GM12872 (cell line): Measurements from ENCODE around the gene S100P.

Source experiments
- CTCF ChIP-seq: IDR thresholded peaks from 3 replicates; pipeline ENCODE4 v1.5.1; 2011; ENCODE audit warnings: low read depth, mild to moderate bottlenecking, low read length, moderate library complexity; ENCODE audit not compliant: insufficient read depth

S100P gene

GRCh38 chr4:6657242-6658208 lies 36.2 kb upstream of the S100P start:
- TF ChIP-seq CTCF, result no peak

- TF ChIP-seq CTCF, result no peak
These were observed 35.5 kb upstream of the S100P start for GRCh38 chr4:6658209-6658595.

- no peak for TF ChIP-seq CTCF
These were observed 35.0 kb upstream of the S100P start for GRCh38 chr4:6658597-6659075.

- no peak for TF ChIP-seq CTCF
These were observed 33.8 kb upstream of the S100P start for GRCh38 chr4:6659897-6660296.

GRCh38 chr4:6660430-6660829 lies 33.2 kb upstream of the S100P start:
- TF ChIP-seq CTCF, result no peak

GRCh38 chr4:6662591-6662990 lies 31.1 kb upstream of the S100P start:
- TF ChIP-seq CTCF, result no peak

- no peak for TF ChIP-seq CTCF
These were observed 29.9 kb upstream of the S100P start for GRCh38 chr4:6663596-6664393.
